ENCODE results near the gene JUND. TPM values are rescaled to one million over a fixed set of nuclear protein-coding genes. Genes with fewer than 3 reads are reported as not detected.

Gene JUND
- polyA plus RNA-seq, 2 of the 4 experiments (the other 2 are of a cell fraction): 65.1 to 68.9 TPM

DNA sequence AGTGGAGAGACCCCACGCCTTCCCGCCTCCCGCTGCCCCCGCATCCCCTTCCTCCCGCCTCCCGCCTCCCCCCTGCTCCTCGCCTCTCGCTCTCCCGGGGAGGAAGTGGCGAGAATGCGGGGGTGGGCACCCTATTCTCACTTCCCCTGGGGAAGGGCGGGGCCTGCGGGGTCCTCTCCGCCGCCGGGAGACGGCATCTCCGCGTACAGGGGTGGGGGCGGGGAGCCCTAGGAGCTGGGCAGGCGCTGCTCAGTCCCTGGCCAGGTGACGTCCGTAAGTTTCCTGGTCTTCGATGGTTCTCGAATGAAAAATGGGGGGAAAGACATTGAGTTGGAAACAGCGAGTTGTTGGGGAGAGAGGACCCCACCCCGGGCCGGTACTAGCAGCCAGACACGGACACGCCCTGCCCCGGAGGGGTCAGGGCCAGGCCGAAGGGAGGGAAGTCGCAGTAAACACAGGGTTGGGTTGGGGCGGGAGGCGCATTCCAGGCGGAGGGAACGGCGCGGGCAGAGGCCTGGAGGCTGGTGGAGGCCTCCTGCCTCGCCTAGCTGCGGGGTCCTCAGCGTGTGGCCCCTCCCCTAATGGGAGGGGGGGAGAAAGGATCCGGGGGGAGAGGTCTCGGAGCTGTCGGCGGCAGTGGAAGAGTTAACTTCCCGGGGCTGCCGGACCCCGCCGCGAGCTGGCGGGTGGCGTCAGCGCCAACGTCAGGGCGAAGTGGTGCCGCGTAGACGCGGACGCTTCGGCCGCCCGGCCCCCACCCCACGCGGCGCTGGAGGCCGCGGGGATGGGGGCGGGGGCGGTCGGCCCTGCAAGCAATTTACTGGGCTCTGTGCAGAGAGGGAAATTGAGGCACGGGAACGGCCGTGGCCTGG lies 10.4 kb upstream of the JUND start (continued):
- TF ChIP-seq, protein P1, sequence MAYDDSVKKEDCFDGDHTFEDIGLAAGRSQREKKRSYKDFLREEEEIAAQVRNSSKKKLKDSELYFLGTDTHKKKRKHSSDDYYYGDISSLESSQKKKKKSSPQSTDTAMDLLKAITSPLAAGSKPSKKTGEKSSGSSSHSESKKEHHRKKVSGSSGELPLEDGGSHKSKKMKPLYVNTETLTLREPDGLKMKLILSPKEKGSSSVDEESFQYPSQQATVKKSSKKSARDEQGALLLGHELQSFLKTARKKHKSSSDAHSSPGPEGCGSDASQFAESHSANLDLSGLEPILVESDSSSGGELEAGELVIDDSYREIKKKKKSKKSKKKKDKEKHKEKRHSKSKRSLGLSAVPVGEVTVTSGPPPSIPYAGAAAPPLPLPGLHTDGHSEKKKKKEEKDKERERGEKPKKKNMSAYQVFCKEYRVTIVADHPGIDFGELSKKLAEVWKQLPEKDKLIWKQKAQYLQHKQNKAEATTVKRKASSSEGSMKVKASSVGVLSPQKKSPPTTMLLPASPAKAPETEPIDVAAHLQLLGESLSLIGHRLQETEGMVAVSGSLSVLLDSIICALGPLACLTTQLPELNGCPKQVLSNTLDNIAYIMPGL (CRISPR knock-in tag; IDR thresholded peaks at IDR 0.05; ENCODE audit: borderline replicate concordance): no peak
- TF ChIP-seq NR3C1 (IDR thresholded peaks at IDR 0.05) (no peak), KDM5A (IDR thresholded peaks at IDR 0.05) (no peak), CHD4 (IDR thresholded peaks at IDR 0.05; ENCODE audit: borderline replicate concordance) (no peak), HOXB13 (CRISPR knock-in tag; IDR thresholded peaks at IDR 0.05; ENCODE audit: low read depth) (peak; percentile 71; the same call in 1 of the 2 replicates), EHF (CRISPR knock-in tag; IDR thresholded peaks at IDR 0.05) (peak; percentile 80), ZNF302 (CRISPR knock-in tag; IDR thresholded peaks at IDR 0.05) (0 out of 2 replicates have a peak, but pooled peaks have one; percentile 12), CEBPB (IDR thresholded peaks at IDR 0.05) (no peak), HOXB5 (CRISPR knock-in tag; IDR thresholded peaks at IDR 0.05) (peak; percentile 91; the same call in 1 of the 2 replicates), RCOR1 (IDR thresholded peaks at IDR 0.05; ENCODE audit: low read depth, low read length) (no peak), HOXA7 (CRISPR knock-in tag; IDR thresholded peaks at IDR 0.05) (no peak; the same call in 1 of the 2 replicates), EP300 (IDR thresholded peaks at IDR 0.05) (peak; percentile 45 to 87; a peak in 3 of 5 replicates), ZC3H11A (IDR thresholded peaks at IDR 0.05) (no peak), CBX8 (IDR thresholded peaks at IDR 0.05) (no peak), MAZ (IDR thresholded peaks at IDR 0.05; ENCODE audit: borderline replicate concordance, low read depth, low read length) (peak; percentile 44; the same call in 1 of the 2 replicates), MYC (IDR thresholded peaks at IDR 0.05; ENCODE audit: borderline replicate concordance, low read length) (no peak), SMC3 (IDR thresholded peaks at IDR 0.05) (no peak; the same call in 1 of the 3 replicates), NFE2L2 (conservative IDR thresholded peaks at IDR 0.05; ENCODE audit: low read length) (no peak), PHF8 (IDR thresholded peaks at IDR 0.05; ENCODE audit: borderline replicate concordance, low read depth) (no peak), RARB (CRISPR knock-in tag; IDR thresholded peaks at IDR 0.05) (peak; percentile 95), JUN (IDR thresholded peaks at IDR 0.05) (peak; percentile 85 to 88), RNF2 (IDR thresholded peaks at IDR 0.05; ENCODE audit: borderline replicate concordance, low read depth) (no peak), BHLHE40 (IDR thresholded peaks at IDR 0.05; ENCODE audit: low read depth, low read length) (no peak), ESRRA (IDR thresholded peaks at IDR 0.05; ENCODE audit: borderline replicate concordance, low read length) (no peak), CHD2 (IDR thresholded peaks at IDR 0.05; ENCODE audit: low read length, partially characterized antibody) (no peak)
- TF ChIP-seq, protein P2, sequence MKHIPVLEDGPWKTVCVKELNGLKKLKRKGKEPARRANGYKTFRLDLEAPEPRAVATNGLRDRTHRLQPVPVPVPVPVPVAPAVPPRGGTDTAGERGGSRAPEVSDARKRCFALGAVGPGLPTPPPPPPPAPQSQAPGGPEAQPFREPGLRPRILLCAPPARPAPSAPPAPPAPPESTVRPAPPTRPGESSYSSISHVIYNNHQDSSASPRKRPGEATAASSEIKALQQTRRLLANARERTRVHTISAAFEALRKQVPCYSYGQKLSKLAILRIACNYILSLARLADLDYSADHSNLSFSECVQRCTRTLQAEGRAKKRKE (CRISPR knock-in tag; IDR thresholded peaks at IDR 0.05; ENCODE audit: low read depth): peak; percentile 77
- TF ChIP-seq, protein P3, sequence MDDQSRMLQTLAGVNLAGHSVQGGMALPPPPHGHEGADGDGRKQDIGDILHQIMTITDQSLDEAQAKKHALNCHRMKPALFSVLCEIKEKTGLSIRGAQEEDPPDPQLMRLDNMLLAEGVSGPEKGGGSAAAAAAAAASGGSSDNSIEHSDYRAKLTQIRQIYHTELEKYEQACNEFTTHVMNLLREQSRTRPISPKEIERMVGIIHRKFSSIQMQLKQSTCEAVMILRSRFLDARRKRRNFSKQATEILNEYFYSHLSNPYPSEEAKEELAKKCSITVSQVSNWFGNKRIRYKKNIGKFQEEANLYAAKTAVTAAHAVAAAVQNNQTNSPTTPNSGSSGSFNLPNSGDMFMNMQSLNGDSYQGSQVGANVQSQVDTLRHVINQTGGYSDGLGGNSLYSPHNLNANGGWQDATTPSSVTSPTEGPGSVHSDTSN (IDR thresholded peaks at IDR 0.05): no peak
- TF ChIP-seq, protein P4, sequence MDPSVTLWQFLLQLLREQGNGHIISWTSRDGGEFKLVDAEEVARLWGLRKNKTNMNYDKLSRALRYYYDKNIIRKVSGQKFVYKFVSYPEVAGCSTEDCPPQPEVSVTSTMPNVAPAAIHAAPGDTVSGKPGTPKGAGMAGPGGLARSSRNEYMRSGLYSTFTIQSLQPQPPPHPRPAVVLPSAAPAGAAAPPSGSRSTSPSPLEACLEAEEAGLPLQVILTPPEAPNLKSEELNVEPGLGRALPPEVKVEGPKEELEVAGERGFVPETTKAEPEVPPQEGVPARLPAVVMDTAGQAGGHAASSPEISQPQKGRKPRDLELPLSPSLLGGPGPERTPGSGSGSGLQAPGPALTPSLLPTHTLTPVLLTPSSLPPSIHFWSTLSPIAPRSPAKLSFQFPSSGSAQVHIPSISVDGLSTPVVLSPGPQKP (IDR thresholded peaks at IDR 0.05; ENCODE audit: low read depth, low read length): no peak
- TF ChIP-seq, protein P5, sequence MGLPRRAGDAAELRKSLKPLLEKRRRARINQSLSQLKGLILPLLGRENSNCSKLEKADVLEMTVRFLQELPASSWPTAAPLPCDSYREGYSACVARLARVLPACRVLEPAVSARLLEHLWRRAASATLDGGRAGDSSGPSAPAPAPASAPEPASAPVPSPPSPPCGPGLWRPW (IDR thresholded peaks at IDR 0.05): no peak
- TF ChIP-seq, protein P6, sequence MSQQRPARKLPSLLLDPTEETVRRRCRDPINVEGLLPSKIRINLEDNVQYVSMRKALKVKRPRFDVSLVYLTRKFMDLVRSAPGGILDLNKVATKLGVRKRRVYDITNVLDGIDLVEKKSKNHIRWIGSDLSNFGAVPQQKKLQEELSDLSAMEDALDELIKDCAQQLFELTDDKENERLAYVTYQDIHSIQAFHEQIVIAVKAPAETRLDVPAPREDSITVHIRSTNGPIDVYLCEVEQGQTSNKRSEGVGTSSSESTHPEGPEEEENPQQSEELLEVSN (IDR thresholded peaks at IDR 0.05; ENCODE audit: borderline replicate concordance, low read depth): peak; percentile 96
- TF ChIP-seq, protein P7, sequence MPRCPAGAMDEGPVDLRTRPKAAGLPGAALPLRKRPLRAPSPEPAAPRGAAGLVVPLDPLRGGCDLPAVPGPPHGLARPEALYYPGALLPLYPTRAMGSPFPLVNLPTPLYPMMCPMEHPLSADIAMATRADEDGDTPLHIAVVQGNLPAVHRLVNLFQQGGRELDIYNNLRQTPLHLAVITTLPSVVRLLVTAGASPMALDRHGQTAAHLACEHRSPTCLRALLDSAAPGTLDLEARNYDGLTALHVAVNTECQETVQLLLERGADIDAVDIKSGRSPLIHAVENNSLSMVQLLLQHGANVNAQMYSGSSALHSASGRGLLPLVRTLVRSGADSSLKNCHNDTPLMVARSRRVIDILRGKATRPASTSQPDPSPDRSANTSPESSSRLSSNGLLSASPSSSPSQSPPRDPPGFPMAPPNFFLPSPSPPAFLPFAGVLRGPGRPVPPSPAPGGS (IDR thresholded peaks at IDR 0.05): peak; percentile 20; the same call in 2 of the 3 replicates

Data from A549 (cell line).